ENCODE measurements around the gene GDF7.
"Not testable (repeated sequence)": the region's sequence is repeated elsewhere in the genome, so short reads cannot be mapped to it uniquely, and the experiment has no call there.

Gene GDF7

DNA sequence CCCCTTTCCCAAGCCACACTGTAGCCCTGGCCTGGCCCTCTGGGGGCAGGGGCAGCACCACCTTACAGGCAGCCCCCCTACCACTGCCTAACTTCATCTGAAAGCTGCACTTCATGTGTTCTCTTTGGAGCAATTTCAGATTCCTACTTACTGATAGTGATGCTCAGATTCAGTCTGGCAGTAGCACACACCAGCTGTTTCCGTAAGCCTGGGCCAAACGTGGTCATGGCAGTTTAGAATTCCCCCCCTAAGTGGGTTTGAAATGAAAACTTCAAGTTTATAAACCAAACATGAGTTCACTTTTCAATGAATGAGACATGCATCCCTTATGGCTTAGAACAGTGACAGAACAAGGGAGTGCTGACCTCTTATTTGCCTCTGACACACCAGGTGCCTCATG lies 29.4 kb downstream of the GDF7 start:
- H3K4me3 ChIP-seq (ENCODE audit: low read depth, low read length), result no peak overlapping the region

DNA sequence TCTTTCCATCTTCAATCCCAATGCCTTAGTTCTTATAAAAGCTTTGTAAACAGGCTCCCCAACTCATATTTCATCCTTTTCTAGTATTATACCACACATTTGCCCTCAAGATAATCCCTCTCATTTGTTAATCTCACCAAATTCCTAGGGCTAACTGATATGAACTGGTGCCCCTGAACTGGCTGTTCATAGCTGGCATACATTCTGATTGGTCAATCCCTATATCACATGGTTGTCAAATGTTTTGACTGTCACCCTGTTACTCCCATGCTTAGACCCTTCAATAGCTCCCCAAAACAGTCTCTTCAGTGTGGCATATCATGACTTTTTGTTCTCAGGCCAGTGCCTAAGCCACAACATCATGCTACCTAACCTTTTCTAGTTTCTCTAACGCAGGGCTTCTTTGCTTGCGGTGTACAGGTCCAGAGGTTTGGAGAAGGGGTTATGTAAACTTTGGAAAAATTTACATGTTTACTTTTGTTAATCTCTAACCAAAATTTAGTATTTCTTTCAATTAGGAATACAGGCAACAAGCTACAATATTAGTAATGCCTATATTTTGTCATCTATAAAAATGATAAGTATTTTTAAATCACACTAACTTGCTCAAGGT lies 30.5 kb downstream of the GDF7 start:
- H3K4me3 ChIP-seq (ENCODE audit: low read depth, low read length), result no peak overlapping the region

DNA sequence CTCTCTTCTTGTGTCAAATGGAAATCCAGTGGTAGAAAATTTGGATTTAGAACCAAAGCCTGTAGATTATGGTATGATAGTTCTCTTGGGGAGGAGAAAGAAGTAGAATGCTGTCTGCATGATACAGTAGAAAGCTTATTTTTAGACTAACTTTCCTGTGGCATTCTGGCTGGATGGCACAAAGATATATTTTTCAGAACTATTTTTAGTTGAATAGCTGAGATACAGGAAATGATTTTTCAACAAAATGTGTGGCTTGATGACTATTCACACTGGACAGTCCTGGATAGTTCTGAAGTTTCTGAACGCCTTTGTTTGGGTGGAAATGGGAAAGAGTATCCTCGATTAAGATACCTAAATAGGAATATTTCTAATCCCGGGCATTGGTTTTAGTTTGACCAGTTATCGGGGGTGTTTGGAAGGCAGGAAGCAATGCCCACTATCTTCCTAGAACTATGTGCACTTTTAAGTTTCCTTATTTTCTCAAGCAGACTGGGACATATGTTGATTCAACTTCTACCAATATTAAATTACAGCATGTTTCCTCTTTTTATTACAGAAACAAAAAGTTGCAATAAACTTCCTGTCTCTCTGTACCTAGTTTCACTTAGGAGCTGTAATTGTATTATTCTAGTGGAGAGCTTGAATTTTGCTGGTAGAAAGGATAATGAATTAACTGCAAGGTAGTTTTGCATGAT lies 32.1 kb downstream of the GDF7 start:
- no peak overlapping the region for H3K4me3 ChIP-seq (ENCODE audit: low read depth, low read length)

DNA sequence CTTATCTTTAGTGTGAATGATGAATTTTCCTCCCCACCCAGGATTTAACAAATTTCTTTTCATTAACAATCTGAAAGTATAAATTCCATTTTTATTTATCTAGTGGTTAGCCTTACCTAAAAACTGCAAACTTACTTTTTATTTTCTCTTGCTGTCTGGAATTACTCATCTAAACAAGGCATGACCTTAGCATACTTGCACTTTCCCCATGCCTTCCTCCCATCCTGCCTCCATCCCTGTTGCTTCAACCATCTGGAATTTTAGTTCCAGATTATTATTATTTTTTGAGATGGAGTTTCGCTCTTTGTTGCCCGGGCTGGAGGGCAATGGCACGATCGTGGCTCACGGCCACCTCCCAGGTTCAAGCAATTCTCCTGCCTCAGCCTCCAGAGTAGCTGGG lies 35.6 kb downstream of the GDF7 start:
- H3K4me3 ChIP-seq (ENCODE audit: low read depth, low read length), result no peak overlapping the region

DNA sequence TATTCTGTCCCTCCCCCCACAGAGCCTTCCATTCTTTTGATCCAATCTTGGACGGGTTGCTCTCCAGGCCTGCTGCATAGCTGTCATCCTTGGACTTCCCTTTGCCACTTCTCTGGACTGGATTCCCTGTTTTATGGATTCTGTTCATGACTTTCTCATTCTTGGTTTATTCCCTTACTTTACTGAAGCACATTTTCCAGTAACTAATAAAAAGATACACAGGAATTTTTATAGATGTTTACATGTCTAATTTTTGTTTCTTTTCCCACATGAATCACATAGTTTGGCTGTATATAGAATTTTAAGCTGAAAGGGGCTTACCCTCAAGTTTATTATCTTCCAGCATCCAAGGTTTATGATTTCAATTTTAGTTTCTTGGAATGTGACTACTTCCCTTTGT lies 37.9 kb downstream of the GDF7 start:
- no peak overlapping the region for H3K4me3 ChIP-seq (ENCODE audit: low read depth, low read length)

DNA sequence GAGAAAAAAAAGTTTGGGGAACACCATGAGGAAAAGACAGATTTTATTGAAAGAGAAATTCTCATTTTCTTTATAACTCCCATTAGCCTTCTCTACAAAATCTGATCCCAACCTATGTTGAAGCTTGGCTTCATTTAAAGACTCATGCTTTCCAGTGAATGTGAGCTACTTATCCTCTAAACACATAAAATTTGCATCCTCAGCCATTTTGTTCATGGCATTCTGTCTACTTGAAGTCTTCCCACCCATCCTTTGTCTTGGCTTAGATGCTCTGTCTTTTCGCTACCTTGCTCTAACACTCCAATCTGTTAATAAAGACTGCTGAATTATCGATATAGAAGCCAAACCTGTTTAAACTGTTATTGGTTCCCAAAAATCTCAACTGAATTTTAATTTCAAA lies 39.3 kb downstream of the GDF7 start:
- no peak overlapping the region for H3K4me3 ChIP-seq (ENCODE audit: low read depth, low read length)

DNA sequence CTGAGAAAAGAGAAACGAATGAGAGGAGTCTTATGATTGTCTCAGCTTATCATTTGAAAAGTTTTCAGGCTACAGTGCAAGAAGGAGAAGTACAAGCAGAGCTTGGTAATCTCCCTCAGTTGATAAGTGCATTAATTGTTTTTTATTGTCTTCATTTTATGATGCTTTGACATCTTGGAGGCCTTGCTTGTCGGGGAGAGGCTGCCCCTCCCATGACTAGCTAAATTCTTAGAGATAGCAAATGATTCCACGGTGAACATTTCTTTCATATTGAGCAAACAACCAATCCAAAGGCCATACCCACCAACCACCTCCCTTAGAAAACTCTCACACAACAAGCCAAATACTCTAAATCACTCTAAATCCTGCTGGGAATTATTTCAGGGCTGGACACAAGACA lies 39.8 kb downstream of the GDF7 start:
- no peak overlapping the region for H3K4me3 ChIP-seq (ENCODE audit: low read depth, low read length)

DNA sequence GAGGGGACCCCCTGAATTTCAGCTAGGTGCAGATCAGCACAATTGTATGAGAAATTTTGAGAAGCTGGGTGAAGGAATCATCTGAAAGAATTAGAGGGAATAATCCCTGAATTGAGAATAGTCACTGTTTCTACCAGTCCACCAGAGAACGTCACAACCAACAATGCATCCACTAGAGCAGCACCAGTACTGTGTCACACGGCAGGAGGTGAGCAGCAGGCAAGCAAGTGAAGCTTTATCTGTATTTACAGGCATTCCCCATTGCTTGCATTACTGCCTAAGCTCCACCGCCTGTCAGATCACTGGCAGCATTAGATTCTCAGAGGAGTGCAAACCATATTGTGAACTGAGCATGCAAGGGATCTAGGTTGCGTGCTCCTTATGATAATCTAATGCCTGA lies 40.7 kb downstream of the GDF7 start:
- H3K4me3 ChIP-seq (ENCODE audit: low read depth, low read length), result no peak overlapping the region

DNA sequence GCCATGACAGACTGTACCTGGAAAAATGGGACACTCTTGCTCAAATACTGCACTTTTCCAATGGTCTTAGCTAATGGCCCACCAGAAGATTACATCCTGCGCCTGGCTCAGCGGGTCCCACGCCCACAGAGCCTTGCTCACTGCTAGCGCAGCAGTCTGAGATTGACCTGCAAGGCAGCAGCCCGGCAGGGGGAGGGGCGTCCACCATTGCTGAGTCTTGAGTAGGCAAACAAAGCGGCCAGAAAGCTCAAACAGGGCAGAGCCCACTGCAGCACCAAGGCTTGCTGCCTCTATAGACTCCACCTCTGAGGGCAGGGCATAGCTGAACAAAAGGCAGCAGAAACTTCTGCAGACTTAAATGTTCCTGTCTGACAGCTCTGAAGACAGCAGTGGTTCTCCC lies 44.7 kb downstream of the GDF7 start:
- H3K4me3 ChIP-seq (ENCODE audit: low read depth, low read length), result not testable (repeated sequence)

DNA sequence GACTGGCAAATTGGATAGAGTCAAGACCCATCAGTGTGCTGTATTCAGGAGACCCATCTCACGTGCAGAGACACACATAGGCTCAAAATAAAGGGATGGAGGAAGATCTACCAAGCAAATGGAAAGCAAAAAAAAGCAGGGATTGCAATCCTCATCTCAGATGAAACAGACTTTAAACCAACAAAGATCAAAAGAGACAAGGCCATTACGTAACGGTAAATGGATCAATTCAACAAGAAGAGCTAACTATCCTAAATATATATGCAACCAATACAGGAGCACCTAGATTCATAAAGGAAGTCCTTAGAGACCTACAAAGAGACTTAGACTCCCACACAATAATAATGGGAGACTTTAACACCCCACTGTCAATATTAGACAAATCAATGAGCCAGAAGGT lies 46.6 kb downstream of the GDF7 start:
- not testable (repeated sequence) for H3K4me3 ChIP-seq (ENCODE audit: low read depth, low read length)

DNA sequence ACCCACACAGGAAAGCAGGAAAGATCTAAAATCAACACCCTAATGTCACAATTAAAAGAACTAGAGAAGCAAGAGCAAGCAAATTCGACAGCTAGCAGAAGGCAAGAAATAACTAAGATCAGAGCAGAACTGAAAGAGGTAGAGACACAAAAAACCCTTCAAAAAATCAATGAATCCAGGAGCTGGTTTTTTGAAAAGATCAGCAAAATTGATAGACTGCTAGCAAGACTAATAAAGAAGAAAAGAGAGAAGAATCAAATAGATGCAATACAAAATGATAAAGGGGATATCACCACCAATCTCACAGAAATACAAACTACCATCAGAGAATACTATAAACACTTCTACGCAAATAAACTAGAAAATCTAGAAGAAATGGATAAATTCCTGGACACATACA lies 47.5 kb downstream of the GDF7 start:
- not testable (repeated sequence) for H3K4me3 ChIP-seq (ENCODE audit: low read depth, low read length)

DNA sequence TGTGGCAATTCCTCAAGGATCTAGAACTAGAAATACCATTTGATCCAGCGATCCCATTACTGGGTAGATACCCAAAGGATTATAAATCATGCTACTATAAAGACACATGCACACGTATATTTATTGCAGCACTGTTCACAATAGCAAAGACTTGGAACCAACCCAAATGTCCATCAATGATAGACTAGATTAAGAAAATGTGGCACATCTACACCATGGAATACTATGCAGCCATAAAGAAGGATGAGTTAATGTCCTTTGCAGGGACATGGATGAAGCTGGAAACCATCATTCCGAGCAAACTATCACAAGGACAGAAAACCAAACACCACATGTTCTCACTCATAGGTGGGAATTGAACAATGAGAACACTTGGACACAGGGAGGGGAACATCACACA lies 49.2 kb downstream of the GDF7 start:
- H3K4me3 ChIP-seq (ENCODE audit: low read depth, low read length), result not testable (repeated sequence)

DNA sequence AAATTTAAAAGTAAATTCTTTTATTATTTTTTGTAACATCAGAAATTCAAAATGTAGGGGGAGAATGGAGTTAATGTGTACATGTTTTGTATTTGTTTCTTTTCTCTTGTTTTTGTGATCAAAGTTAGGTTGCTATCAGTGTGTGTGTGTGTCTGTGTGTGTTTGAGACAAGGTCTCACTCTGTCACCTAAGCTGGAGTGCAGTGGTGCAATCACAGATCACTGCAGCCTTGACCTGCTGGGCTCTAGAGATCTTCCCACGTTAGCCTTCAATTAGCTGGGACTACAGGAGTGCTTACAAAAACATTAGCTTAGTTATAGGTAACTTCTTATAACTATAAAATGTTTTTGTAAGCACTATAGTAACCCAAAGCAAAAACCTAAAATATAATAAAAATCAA lies 50.7 kb downstream of the GDF7 start:
- H3K4me3 ChIP-seq (ENCODE audit: low read depth, low read length), result no peak overlapping the region

DNA sequence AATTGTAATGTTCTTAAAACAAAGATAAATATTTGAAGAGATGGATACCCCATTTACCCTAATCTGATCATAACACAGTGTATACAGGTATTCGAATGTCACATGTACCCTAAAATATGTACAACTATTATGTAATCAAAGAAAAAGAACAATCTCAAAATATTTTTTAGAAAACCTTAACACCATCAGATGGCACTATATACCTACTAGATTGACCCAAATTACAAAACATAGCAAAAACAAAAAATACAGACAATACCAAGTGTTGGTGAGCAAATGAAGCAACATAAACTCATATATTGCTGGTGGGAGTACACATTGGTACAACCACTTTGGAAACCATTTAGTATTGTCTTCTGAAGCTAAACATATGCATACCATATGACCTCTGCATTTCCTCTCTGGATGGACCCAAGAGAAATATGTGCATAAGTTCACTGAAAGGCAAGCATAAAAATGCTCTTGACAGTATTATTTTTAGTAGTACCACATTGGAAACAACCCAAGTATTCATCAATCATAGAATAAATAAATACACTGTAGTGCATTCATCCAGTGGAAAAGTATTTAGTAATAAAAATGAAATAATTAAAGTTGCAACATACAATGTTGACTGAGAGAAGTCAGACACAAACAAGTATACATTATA lies 55.8 kb downstream of the GDF7 start:
- H3K4me3 ChIP-seq (ENCODE audit: low read depth, low read length), result no peak overlapping the region

DNA sequence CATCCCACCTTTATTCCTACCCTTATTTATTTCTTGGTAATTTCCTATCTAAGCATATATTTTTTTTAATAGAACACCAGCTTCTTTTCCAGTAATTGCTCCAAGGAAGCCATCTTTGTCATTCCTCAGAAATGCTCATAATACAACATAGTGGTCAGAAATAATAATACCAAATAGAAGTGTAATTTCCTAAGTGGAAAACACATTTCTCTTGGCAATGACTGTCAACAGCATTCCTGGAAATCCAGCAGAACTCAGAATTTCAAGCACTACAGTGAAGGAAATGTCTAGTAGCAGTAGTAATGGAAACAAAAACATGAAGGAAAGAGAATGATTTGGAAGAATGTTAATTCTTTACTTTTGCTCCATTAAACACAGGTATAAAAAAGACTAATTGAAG lies 56.6 kb downstream of the GDF7 start:
- H3K4me3 ChIP-seq (ENCODE audit: low read depth, low read length), result no peak overlapping the region

DNA sequence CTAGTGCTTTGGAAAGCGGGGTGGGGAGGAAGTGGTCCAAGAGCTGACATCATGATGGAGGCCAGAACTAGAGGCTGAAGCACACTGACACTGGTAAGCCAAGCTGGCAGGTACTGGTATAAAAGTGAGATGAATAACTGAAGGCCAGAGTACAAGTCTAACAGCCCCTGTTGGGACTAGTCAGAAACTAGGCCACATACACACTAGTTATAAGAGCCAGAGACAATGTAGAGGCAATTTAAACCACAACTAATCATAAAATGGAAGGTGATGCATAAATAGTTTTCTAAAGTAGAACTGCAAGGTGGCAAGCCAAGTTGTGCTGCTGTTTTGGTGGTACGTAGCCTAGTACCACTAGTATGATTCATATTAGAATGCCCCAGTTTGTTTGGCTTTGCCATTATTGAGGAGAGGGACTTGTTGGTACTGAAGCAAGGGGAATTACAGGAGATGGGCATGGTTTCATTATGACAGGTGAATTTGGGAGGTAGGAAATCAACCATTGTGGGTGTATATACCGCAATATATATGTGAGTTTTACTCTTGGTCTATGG lies 57.6 kb downstream of the GDF7 start:
- H3K4me3 ChIP-seq (ENCODE audit: low read depth, low read length), result no peak overlapping the region

DNA sequence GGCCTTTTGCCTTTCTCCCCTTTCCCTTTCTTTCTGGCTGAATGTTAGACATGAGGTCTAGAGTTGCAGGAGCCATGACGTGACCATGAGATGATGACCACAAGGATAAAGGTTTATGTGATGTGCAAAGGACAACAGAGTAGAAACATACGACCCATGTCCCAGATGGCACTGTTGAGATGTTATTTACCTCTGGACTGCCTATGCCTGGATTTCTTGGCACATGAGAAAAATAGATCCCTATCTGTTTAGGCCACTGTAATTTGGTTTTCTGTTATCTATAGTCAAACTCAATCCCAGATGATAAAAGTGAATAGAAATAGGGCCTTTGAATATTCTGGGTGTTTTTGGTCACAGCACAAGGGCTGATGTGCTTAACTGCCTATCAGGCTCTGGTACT lies 58.8 kb downstream of the GDF7 start:
- no peak overlapping the region for H3K4me3 ChIP-seq (ENCODE audit: low read depth, low read length)

DNA sequence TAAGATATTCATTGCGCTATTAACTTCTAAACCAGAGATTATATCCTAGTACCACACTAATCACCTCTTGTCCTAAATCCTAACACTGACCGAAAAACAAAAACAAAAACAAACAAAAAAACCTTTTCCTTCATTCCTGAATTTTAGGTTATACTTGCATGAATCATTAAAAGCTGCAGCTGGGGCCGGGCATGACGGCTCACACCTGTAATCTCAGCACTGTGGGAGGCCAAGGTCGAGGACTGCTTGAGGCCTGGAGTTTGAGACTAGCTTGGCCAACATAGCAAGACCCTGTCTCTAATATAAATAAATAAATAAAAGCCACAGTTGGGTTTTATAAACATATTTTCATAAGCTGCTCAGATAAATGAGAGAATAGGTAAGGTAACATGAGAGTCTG lies 60.0 kb downstream of the GDF7 start:
- H3K4me3 ChIP-seq (ENCODE audit: low read depth, low read length), result no peak overlapping the region

DNA sequence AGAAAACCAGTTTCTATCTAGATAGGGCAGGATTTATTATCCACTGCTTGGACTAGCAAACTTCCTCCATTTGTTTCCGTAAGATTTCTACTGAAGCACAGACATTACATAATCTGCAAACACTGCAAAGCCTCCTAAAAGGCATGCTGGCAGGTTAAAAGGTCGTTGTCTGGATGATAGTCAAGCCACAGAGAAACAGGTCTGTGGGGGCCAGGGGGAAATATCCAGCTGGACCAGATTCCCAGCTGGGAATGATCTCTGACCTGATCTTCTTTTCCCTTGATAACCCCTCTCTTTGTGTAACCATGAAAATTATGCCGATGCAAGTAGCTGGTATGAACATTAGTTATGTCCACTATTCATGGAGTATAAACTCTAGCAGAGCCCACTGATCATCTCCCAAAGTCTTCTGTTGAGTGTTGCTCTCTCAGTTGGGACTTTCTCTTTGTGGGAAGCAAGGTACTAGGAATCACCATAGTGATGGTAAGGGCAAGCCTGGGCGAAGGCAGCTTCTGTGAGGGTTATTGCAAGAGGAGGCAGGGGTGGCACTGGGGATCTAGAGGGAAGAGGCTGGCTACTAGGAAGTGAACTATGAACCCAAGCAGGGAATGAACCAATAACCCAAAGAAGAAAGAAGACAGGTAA lies 61.3 kb downstream of the GDF7 start:
- no peak overlapping the region for H3K4me3 ChIP-seq (ENCODE audit: low read depth, low read length)

All from iPS-11a (cell line).